GM19372 (cell line): ENCODE measurements around the gene REPIN1.
A peak's percentile ranks its signal among the peaks of the same experiment; 100 is the strongest.

Source experiments
- ATAC-seq: cut with Tn5 transposase; IDR thresholded peaks from one replicate; pipeline ENCODE4 v1.9.1; 2021; ENCODE audit warnings: mild to moderate bottlenecking, low read depth, moderate library complexity; ENCODE audit not compliant: unreplicated experiment

The REPIN1 gene

GRCh38 chr7:150373049-150373801 is 4.6 kb downstream of the REPIN1 start:
- ATAC-seq, result no peak

- no peak for ATAC-seq
Measured at GRCh38 chr7:150374026-150374425, 5.4 kb downstream of the REPIN1 start.

GRCh38 chr7:150374472-150374871 is 5.8 kb downstream of the REPIN1 start:
- no peak for ATAC-seq

GRCh38 chr7:150375662-150376521 is 7.3 kb downstream of the REPIN1 start:
- no peak for ATAC-seq

GRCh38 chr7:150376560-150376959 is 7.9 kb downstream of the REPIN1 start:
- ATAC-seq, result no peak

GRCh38 chr7:150377196-150377595 is 8.6 kb downstream of the REPIN1 start:
- ATAC-seq, result no peak

- ATAC-seq, result no peak
Measured at GRCh38 chr7:150377635-150378034, 9.0 kb downstream of the REPIN1 start.

GRCh38 chr7:150378115-150378852 is 9.7 kb downstream of the REPIN1 start:
- no peak for ATAC-seq

- peak; percentile 73 for ATAC-seq
Measured at GRCh38 chr7:150378853-150379440, 10.3 kb downstream of the REPIN1 start, which contains the start of gene ZNF775. TSS of gene ZNF775 (plus strand) at chr7:150379330. CDS start at chr7:150388471, 9,141 bp downstream.

- ATAC-seq, result peak; percentile 1
Measured at GRCh38 chr7:150379441-150380379, 11.1 kb downstream of the REPIN1 start.

- ATAC-seq, result no peak
Measured at GRCh38 chr7:150380463-150380862, 11.8 kb downstream of the REPIN1 start.

- ATAC-seq, result no peak
Measured at GRCh38 chr7:150381096-150381495, 12.5 kb downstream of the REPIN1 start.

GRCh38 chr7:150381785-150382122 is 13.1 kb downstream of the REPIN1 start:
- no peak for ATAC-seq

- ATAC-seq, result no peak
Measured at GRCh38 chr7:150382123-150382843, 13.7 kb downstream of the REPIN1 start.

- ATAC-seq, result no peak
Measured at GRCh38 chr7:150382844-150383225, 14.2 kb downstream of the REPIN1 start.

GRCh38 chr7:150383710-150384397 is 15.2 kb downstream of the REPIN1 start:
- no peak for ATAC-seq

- no peak for ATAC-seq
Measured at GRCh38 chr7:150384406-150385301, 16.0 kb downstream of the REPIN1 start.
